Measurements from ENCODE around the gene USHBP1. TPM values are rescaled to one million over a fixed set of nuclear protein-coding genes. Genes with fewer than 3 reads are reported as not detected.
A peak's percentile ranks its signal among the peaks of the same experiment; 100 is the strongest.

The USHBP1 gene
- total and polyA plus RNA-seq, 2 of the 13 experiments (the other 11 are each of a cell fraction or from before 2014, with no cell fraction given): 0.15 to 1.5 TPM

GRCh38 chr19:17243830-17244617 lies 20.5 kb downstream of the USHBP1 start (continued):
- no peak for TF ChIP-seq ZNF18 (CRISPR knock-in tag; IDR thresholded peaks at IDR 0.05; ENCODE audit: insufficient replicate concordance)
- TF ChIP-seq ZNF432 (CRISPR knock-in tag; IDR thresholded peaks at IDR 0.05; ENCODE audit: borderline replicate concordance): no peak
- TF ChIP-seq ZNF644 (CRISPR knock-in tag; IDR thresholded peaks at IDR 0.05; ENCODE audit: low read depth): no peak
- TF ChIP-seq RFXAP (CRISPR knock-in tag; IDR thresholded peaks at IDR 0.05; ENCODE audit: borderline replicate concordance): peak; percentile 80; the same call in 1 of the 2 replicates
- no peak for TF ChIP-seq MAFG (CRISPR knock-in tag; IDR thresholded peaks at IDR 0.05)
- TF ChIP-seq TGIF2 (CRISPR knock-in tag; IDR thresholded peaks at IDR 0.05): no peak
- TF ChIP-seq RAD51 (IDR thresholded peaks at IDR 0.05; ENCODE audit: borderline replicate concordance): no peak
- TF ChIP-seq NCOA2 (CRISPR knock-in tag; IDR thresholded peaks at IDR 0.05): peak; percentile 57
- TF ChIP-seq HNRNPL (IDR thresholded peaks at IDR 0.05; ENCODE audit: low read depth, low read length): peak; percentile 88
- TF ChIP-seq JDP2 (CRISPR knock-in tag; IDR thresholded peaks at IDR 0.05; ENCODE audit: borderline replicate concordance): no peak
- no peak for TF ChIP-seq ZNF496 (CRISPR knock-in tag; IDR thresholded peaks at IDR 0.05; ENCODE audit: insufficient replicate concordance)
- TF ChIP-seq ZNF598 (CRISPR knock-in tag; IDR thresholded peaks at IDR 0.05; ENCODE audit: borderline replicate concordance): peak; percentile 30; the same call in 1 of the 2 replicates
- no peak for TF ChIP-seq ZNF513 (CRISPR knock-in tag; conservative IDR thresholded peaks at IDR 0.05)
- no peak; the same call in 1 of the 2 replicates for TF ChIP-seq ADNP (CRISPR knock-in tag; IDR thresholded peaks at IDR 0.05)
- TF ChIP-seq THRA (CRISPR knock-in tag; IDR thresholded peaks at IDR 0.05; ENCODE audit: borderline replicate concordance): peak; percentile 84
- no peak for TF ChIP-seq CEBPZ (IDR thresholded peaks at IDR 0.05; ENCODE audit: low read length)
- no peak for TF ChIP-seq MTF2 (CRISPR knock-in tag; IDR thresholded peaks at IDR 0.05; ENCODE audit: borderline replicate concordance)
- TF ChIP-seq CHD2 (IDR thresholded peaks at IDR 0.05; ENCODE audit: low read depth, low read length): no peak; the same call in 1 of the 2 replicates
- no peak for TF ChIP-seq RFXANK (CRISPR knock-in tag; IDR thresholded peaks at IDR 0.05)
- peak; percentile 41 for TF ChIP-seq FOSL2 (CRISPR knock-in tag; IDR thresholded peaks at IDR 0.05)
- no peak for TF ChIP-seq PCBP1 (IDR thresholded peaks at IDR 0.05; ENCODE audit: borderline replicate concordance, low read depth, low read length)
- TF ChIP-seq KAT8 (CRISPR knock-in tag; IDR thresholded peaks at IDR 0.05): peak; percentile 30
- TF ChIP-seq ZNF558 (CRISPR knock-in tag; IDR thresholded peaks at IDR 0.05; ENCODE audit: borderline replicate concordance): peak; percentile 36; the same call in 1 of the 2 replicates

All from HepG2 (cell line).